Measurements from ENCODE around the gene RET.

Gene RET

DNA sequence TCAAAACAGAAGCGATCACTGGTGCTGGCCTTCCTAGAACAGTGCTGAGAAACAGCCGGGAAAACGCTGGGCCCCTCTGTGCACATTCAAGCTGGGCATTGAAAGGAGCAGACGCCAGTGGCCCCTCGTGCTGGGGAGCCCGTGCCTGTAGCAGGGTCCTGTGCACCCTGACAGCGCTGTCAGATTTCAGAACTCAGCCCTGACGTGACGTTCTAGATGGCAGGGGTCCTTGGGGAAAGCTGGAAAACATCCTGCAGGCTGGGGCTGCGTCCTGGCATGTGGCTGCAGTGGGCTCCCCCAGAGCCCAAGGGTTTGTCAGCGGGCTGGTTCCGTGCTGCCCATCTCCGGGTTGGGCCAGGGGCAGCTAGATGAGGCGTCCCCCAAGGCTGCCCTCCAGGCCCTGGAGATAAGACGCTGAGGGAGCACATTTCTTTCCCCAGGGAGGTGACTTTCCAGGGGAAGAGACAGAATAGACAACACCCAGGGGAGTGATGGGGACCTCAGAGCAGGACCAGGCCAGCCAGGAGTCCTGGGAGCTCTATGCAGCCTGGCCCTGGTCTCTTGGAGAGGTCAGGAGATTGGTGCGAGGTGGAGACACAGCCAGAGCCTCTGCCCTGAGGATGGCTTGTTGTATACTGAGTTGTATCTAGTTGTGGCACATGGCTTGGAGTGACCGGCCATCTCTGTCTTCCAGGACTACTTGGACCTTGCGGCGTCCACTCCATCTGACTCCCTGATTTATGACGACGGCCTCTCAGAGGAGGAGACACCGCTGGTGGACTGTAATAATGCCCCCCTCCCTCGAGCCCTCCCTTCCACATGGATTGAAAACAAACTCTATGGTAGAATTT lies 49.2 kb downstream of the RET start:
- Histone ChIP-seq H3K4ac (ENCODE audit: low read length) (no peak overlapping the region), H4K91ac (ENCODE audit: low read depth, low read length, poor library complexity) (no peak overlapping the region), H3K4me2 (ENCODE audit: insufficient read depth, low read length, poor library complexity, severe bottlenecking) (no peak overlapping the region), H2BK120ac (ENCODE audit: low read depth, low read length) (no peak overlapping the region), H2BK15ac (ENCODE audit: low read length) (no peak overlapping the region), H3K23ac (ENCODE audit: low read depth, low read length, poor library complexity) (peak overlapping the region; percentile 44), H3K27ac (replicated peaks; ENCODE audit: low read length) (no peak overlapping the region), H3K4me3 (ENCODE audit: low read length in 2 of 2) (no peak overlapping the region), H2AFZ (ENCODE audit: low read length) (no peak overlapping the region), H3K79me1 (ENCODE audit: low read depth, low read length) (no peaks in the 10 kb centered on the region), H3K9ac (ENCODE audit: low read depth, low read length, poor library complexity) (peak overlapping the region; percentile 15), H2BK5ac (ENCODE audit: low read length) (no peak overlapping the region), H3K9me3 (replicated peaks in 1 of 2; ENCODE audit: control insufficient read depth in 2 of 2, insufficient read depth in 1 of 2, low read depth in 1 of 2, low read length in 2 of 2) (no peaks in the 10 kb centered on the region), H3K18ac (ENCODE audit: low read length) (no peak overlapping the region), H3K36me3 (replicated peaks in 1 of 2; ENCODE audit: control insufficient read depth in 2 of 2, insufficient read depth in 2 of 2, low read length in 2 of 2) (no peaks in the 10 kb centered on the region), H4K8ac (ENCODE audit: low read depth, low read length) (no peak overlapping the region), H2AK5ac (ENCODE audit: low read depth, low read length) (no peak overlapping the region), H2BK12ac (ENCODE audit: low read length) (no peak overlapping the region), H3K14ac (ENCODE audit: low read length) (no peak overlapping the region), H3K27me3 (ENCODE audit: control insufficient read depth in 3 of 3, insufficient read depth in 3 of 3, low read depth in 1 of 3, low read length in 3 of 3) (peaks cover 0 to 21% (median 0%) of the 10 kb centered on the region in 3 experiments), H3K4me1 (ENCODE audit: control insufficient read depth in 2 of 2, insufficient read depth in 1 of 2, low read depth in 1 of 2, low read length in 2 of 2) (peaks cover 0 to under 1% of the 10 kb centered on the region in 2 donors)
- no peak for DNase-seq (ENCODE audit: low spot score)
- WGBS, 2 donors (ENCODE audit: extremely low coverage in 2 of 2, insufficient read length in 2 of 2, insufficient replicate concordance in 1 of 2): no CpG with 5 or more reads among the region's 23 CpGs

DNA sequence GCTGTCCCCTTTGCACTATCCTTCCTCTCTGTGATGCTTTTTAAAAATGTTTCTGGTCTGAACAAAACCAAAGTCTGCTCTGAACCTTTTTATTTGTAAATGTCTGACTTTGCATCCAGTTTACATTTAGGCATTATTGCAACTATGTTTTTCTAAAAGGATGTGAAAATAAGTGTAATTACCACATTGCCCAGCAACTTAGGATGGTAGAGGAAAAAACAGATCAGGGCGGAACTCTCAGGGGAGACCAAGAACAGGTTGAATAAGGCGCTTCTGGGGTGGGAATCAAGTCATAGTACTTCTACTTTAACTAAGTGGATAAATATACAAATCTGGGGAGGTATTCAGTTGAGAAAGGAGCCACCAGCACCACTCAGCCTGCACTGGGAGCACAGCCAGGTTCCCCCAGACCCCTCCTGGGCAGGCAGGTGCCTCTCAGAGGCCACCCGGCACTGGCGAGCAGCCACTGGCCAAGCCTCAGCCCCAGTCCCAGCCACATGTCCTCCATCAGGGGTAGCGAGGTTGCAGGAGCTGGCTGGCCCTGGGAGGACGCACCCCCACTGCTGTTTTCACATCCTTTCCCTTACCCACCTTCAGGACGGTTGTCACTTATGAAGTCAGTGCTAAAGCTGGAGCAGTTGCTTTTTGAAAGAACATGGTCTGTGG lies 50.0 kb downstream of the RET start:
- H2AFZ ChIP-seq (ENCODE audit: low read length): no peak overlapping the region
- no peak overlapping the region for H3K18ac ChIP-seq (ENCODE audit: low read length)
- no peak overlapping the region for H2BK15ac ChIP-seq (ENCODE audit: low read length)
- H3K79me1 ChIP-seq (ENCODE audit: low read depth, low read length): no peaks in the 10 kb centered on the region
- no peak overlapping the region for H2BK5ac ChIP-seq (ENCODE audit: low read length)
- H2BK12ac ChIP-seq (ENCODE audit: low read length): no peak overlapping the region
- H3K23ac ChIP-seq (ENCODE audit: low read depth, low read length, poor library complexity): no peak overlapping the region
- DNase-seq (ENCODE audit: low spot score): no peak
- H3K14ac ChIP-seq (ENCODE audit: low read length): no peak overlapping the region
- no peak overlapping the region for H3K4ac ChIP-seq (ENCODE audit: low read length)
- H3K4me2 ChIP-seq (ENCODE audit: insufficient read depth, low read length, poor library complexity, severe bottlenecking): no peak overlapping the region
- no peak overlapping the region for H2BK120ac ChIP-seq (ENCODE audit: low read depth, low read length)
- H3K4me1 ChIP-seq (ENCODE audit: control insufficient read depth in 2 of 2, insufficient read depth in 1 of 2, low read depth in 1 of 2, low read length in 2 of 2): no peaks in the 10 kb centered on the region
- H4K8ac ChIP-seq (ENCODE audit: low read depth, low read length): no peak overlapping the region
- H3K4me3 ChIP-seq (ENCODE audit: low read length in 2 of 2): no peak overlapping the region
- no peaks in the 10 kb centered on the region for H3K36me3 ChIP-seq (replicated peaks in 1 of 2; ENCODE audit: control insufficient read depth in 2 of 2, insufficient read depth in 2 of 2, low read length in 2 of 2)
- no peak overlapping the region for H4K91ac ChIP-seq (ENCODE audit: low read depth, low read length, poor library complexity)
- H3K9me3 ChIP-seq (replicated peaks in 1 of 2; ENCODE audit: control insufficient read depth in 2 of 2, insufficient read depth in 1 of 2, low read depth in 1 of 2, low read length in 2 of 2): no peaks in the 10 kb centered on the region
- no peak overlapping the region for H3K27ac ChIP-seq (replicated peaks; ENCODE audit: low read length)
- H2AK5ac ChIP-seq (ENCODE audit: low read depth, low read length): no peak overlapping the region
- H3K27me3 ChIP-seq (ENCODE audit: control insufficient read depth in 3 of 3, insufficient read depth in 3 of 3, low read depth in 1 of 3, low read length in 3 of 3): peaks cover 0 to 21% (median 0%) of the 10 kb centered on the region in 3 experiments
- no peak overlapping the region for H3K9ac ChIP-seq (ENCODE audit: low read depth, low read length, poor library complexity)
- no CpG with 5 or more reads among the region's 7 CpGs for WGBS, 2 donors (ENCODE audit: extremely low coverage in 2 of 2, insufficient read length in 2 of 2, insufficient replicate concordance in 1 of 2)

DNA sequence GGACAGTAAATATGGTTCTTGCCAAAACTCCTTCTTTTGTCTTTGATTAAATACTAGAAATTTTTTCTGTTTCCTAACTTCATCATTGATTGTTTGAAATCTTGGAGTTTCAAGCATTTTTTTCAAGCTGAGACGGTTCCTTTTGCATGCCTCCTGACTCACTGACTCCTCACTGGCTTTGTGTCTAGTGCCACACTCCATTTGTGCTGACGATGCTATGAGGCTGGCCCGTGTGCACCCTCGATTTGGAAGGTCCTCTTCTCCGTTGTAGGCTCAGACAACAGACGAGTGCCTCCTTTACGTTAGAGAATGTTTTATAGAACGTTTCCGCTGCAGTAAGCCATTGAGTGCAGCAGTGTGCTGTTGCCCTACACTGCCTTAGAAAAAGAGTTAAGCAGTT lies 50.6 kb downstream of the RET start:
- Histone ChIP-seq H3K36me3 (replicated peaks in 1 of 2; ENCODE audit: control insufficient read depth in 2 of 2, insufficient read depth in 2 of 2, low read length in 2 of 2) (no peaks in the 10 kb centered on the region), H2BK5ac (ENCODE audit: low read length) (no peak overlapping the region), H4K91ac (ENCODE audit: low read depth, low read length, poor library complexity) (no peak overlapping the region), H3K27ac (replicated peaks; ENCODE audit: low read length) (no peak overlapping the region), H3K27me3 (ENCODE audit: control insufficient read depth in 3 of 3, insufficient read depth in 3 of 3, low read depth in 1 of 3, low read length in 3 of 3) (peaks cover 0 to 21% (median 0%) of the 10 kb centered on the region in 3 experiments), H2AFZ (ENCODE audit: low read length) (no peak overlapping the region), H2AK5ac (ENCODE audit: low read depth, low read length) (no peak overlapping the region), H2BK15ac (ENCODE audit: low read length) (no peak overlapping the region), H3K18ac (ENCODE audit: low read length) (no peak overlapping the region), H3K14ac (ENCODE audit: low read length) (no peak overlapping the region), H3K9me3 (replicated peaks in 1 of 2; ENCODE audit: control insufficient read depth in 2 of 2, insufficient read depth in 1 of 2, low read depth in 1 of 2, low read length in 2 of 2) (no peaks in the 10 kb centered on the region), H2BK12ac (ENCODE audit: low read length) (no peak overlapping the region), H4K8ac (ENCODE audit: low read depth, low read length) (no peak overlapping the region), H3K4me3 (ENCODE audit: low read length in 2 of 2) (no peak overlapping the region), H3K23ac (ENCODE audit: low read depth, low read length, poor library complexity) (no peak overlapping the region), H3K4me1 (ENCODE audit: control insufficient read depth in 2 of 2, insufficient read depth in 1 of 2, low read depth in 1 of 2, low read length in 2 of 2) (no peaks in the 10 kb centered on the region), H2BK120ac (ENCODE audit: low read depth, low read length) (no peak overlapping the region), H3K79me1 (ENCODE audit: low read depth, low read length) (no peaks in the 10 kb centered on the region), H3K4ac (ENCODE audit: low read length) (no peak overlapping the region), H3K9ac (ENCODE audit: low read depth, low read length, poor library complexity) (no peak overlapping the region), H3K4me2 (ENCODE audit: insufficient read depth, low read length, poor library complexity, severe bottlenecking) (no peak overlapping the region)
- WGBS, 2 donors (ENCODE audit: extremely low coverage in 2 of 2, insufficient read length in 2 of 2, insufficient replicate concordance in 1 of 2): no CpG with 5 or more reads among the region's 9 CpGs
- no peak for DNase-seq (ENCODE audit: low spot score)

DNA sequence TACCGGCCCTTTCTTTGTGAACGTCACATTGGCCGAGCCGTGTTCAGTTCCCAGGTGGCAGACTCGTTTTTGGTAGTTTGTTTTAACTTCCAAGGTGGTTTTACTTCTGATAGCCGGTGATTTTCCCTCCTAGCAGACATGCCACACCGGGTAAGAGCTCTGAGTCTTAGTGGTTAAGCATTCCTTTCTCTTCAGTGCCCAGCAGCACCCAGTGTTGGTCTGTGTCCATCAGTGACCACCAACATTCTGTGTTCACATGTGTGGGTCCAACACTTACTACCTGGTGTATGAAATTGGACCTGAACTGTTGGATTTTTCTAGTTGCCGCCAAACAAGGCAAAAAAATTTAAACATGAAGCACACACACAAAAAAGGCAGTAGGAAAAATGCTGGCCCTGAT lies 51.5 kb downstream of the RET start:
- H2BK5ac ChIP-seq (ENCODE audit: low read length): no peak overlapping the region
- H3K4ac ChIP-seq (ENCODE audit: low read length): no peak overlapping the region
- DNase-seq (ENCODE audit: low spot score): no peak
- no peaks in the 10 kb centered on the region for H3K9me3 ChIP-seq (replicated peaks in 1 of 2; ENCODE audit: control insufficient read depth in 2 of 2, insufficient read depth in 1 of 2, low read depth in 1 of 2, low read length in 2 of 2)
- H3K4me2 ChIP-seq (ENCODE audit: insufficient read depth, low read length, poor library complexity, severe bottlenecking): no peak overlapping the region
- H3K79me1 ChIP-seq (ENCODE audit: low read depth, low read length): no peaks in the 10 kb centered on the region
- no peak overlapping the region for H2BK120ac ChIP-seq (ENCODE audit: low read depth, low read length)
- H4K91ac ChIP-seq (ENCODE audit: low read depth, low read length, poor library complexity): no peak overlapping the region
- no peak overlapping the region for H2AFZ ChIP-seq (ENCODE audit: low read length)
- no peak overlapping the region for H2BK15ac ChIP-seq (ENCODE audit: low read length)
- no CpG with 5 or more reads among the region's 8 CpGs for WGBS, 2 donors (ENCODE audit: extremely low coverage in 2 of 2, insufficient read length in 2 of 2, insufficient replicate concordance in 1 of 2)
- no peak overlapping the region for H3K4me3 ChIP-seq (ENCODE audit: low read length in 2 of 2)
- no peak overlapping the region for H2BK12ac ChIP-seq (ENCODE audit: low read length)
- H3K9ac ChIP-seq (ENCODE audit: low read depth, low read length, poor library complexity): no peak overlapping the region
- H3K14ac ChIP-seq (ENCODE audit: low read length): no peak overlapping the region
- no peak overlapping the region for H3K23ac ChIP-seq (ENCODE audit: low read depth, low read length, poor library complexity)
- no peak overlapping the region for H2AK5ac ChIP-seq (ENCODE audit: low read depth, low read length)
- H3K27me3 ChIP-seq (ENCODE audit: control insufficient read depth in 3 of 3, insufficient read depth in 3 of 3, low read depth in 1 of 3, low read length in 3 of 3): peaks cover 0 to 21% (median 0%) of the 10 kb centered on the region in 3 experiments
- H3K4me1 ChIP-seq (ENCODE audit: control insufficient read depth in 2 of 2, insufficient read depth in 1 of 2, low read depth in 1 of 2, low read length in 2 of 2): no peaks in the 10 kb centered on the region
- H3K36me3 ChIP-seq (replicated peaks in 1 of 2; ENCODE audit: control insufficient read depth in 2 of 2, insufficient read depth in 2 of 2, low read length in 2 of 2): no peaks in the 10 kb centered on the region
- no peak overlapping the region for H3K27ac ChIP-seq (replicated peaks; ENCODE audit: low read length)
- H3K18ac ChIP-seq (ENCODE audit: low read length): no peak overlapping the region
- no peak overlapping the region for H4K8ac ChIP-seq (ENCODE audit: low read depth, low read length)
